Activated CD8-positive, alpha-beta memory T cell treated with anti-CD3 and anti-CD28 coated beads, Interleukin-2, amount 50 U/mL, for 4 hours (primary cell): ENCODE measurements around the gene IGDCC3.

Experiments used
- DNase-seq: peaks from one replicate; pipeline ENCODE4 v3.0.0-alpha.2; 2020

Gene IGDCC3

GRCh38 chr15:65285291-65286068, 92.3 kb downstream of the IGDCC3 start:
- no peak for DNase-seq

GRCh38 chr15:65278480-65278879, 99.3 kb downstream of the IGDCC3 start:
- no peak for DNase-seq
